Ammon's horn (tissue), 1 donor: ENCODE measurements around the gene MISP.

Experiments used
- DNase-seq: peaks from one replicate; pipeline ENCODE4 v3.0.0-alpha.2; 2016; ENCODE audit warnings: low spot score

Gene MISP

DNA sequence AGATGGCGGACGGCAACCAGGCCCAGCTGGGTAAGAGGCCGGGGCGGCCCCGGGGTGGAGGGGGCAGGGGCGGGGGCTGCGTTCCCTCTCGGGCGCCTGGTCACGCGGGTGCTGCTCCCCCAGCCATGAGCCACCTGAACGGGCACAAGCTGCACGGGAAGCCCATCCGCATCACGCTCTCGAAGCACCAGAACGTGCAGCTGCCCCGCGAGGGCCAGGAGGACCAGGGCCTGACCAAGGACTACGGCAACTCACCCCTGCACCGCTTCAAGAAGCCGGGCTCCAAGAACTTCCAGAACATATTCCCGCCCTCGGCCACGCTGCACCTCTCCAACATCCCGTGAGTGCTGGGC, 57.5 kb downstream of the MISP start:
- no peak for DNase-seq

DNA sequence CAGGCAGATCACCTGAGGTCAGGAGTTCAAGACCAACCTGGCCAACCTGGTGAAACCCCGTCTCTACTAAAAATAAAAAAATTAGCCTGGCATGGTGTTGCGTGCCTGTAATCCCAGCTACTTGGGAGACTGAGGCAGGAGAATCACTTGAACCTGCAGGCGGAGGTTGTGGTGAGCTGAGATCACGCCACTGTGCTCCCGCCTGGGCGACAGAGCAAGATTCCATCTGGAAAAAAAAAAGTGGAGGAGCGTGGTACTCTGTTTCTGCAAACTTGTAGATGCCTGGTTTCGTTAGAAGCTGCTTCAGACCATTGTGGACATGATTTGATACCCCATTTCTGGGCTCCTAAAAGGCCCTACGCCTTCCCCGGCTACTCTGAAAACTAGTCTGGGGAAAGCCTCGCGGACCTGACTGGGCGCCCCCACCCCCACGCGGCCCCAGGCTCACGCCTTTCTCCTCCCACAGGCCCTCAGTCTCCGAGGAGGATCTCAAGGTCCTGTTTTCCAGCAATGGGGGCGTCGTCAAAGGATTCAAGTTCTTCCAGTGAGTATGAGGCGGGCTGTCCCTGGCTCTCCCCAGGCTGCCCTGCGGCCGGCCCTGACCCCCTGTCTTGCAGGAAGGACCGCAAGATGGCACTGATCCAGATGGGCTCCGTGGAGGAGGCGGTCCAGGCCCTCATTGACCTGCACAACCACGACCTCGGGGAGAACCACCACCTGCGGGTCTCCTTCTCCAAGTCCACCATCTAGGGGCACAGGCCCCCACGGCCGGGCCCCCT, 59.4 kb downstream of the MISP start:
- no peak for DNase-seq

DNA sequence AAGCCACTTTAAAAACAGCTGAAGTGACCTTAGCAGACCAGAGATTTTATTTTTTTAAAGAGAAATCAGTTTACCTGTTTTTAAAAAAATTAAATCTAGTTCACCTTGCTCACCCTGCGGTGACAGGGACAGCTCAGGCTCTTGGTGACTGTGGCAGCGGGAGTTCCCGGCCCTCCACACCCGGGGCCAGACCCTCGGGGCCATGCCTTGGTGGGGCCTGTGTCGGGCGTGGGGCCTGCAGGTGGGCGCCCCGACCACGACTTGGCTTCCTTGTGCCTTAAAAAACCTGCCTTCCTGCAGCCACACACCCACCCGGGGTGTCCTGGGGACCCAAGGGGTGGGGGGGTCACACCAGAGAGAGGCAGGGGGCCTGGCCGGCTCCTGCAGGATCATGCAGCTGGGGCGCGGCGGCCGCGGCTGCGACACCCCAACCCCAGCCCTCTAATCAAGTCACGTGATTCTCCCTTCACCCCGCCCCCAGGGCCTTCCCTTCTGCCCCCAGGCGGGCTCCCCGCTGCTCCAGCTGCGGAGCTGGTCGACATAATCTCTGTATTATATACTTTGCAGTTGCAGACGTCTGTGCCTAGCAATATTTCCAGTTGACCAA, 60.1 kb downstream of the MISP start:
- no peak for DNase-seq

GRCh38 chr19:811506-812048, 60.7 kb downstream of the MISP start:
- DNase-seq, result no peak

DNA sequence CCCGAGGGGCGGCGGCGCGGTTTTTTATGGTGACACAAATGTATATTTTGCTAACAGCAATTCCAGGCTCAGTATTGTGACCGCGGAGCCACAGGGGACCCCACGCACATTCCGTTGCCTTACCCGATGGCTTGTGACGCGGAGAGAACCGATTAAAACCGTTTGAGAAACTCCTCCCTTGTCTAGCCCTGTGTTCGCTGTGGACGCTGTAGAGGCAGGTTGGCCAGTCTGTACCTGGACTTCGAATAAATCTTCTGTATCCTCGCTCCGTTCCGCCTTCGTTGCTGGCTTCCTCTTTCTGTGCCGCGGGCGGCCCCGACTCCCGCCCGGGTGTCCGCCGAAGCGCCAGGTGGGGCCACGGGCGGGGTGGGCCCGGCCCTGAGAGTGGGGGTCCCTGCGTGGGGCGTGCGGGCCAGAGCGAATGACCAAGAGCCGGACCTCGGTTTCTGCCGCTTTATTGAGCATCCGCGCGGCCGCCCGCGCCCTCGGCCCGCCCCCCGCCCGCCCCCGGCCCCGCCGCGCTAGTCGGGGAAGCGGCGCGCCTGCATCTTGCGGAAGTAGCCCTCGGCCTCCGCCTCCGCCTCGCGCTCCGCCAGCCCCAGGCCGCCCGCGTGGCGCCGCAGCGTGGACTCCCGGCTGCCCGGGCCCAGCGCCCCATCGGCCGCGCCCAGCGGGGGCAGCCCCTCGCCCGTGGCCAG, 61.3 kb downstream of the MISP start:
- DNase-seq, result no peak

DNA sequence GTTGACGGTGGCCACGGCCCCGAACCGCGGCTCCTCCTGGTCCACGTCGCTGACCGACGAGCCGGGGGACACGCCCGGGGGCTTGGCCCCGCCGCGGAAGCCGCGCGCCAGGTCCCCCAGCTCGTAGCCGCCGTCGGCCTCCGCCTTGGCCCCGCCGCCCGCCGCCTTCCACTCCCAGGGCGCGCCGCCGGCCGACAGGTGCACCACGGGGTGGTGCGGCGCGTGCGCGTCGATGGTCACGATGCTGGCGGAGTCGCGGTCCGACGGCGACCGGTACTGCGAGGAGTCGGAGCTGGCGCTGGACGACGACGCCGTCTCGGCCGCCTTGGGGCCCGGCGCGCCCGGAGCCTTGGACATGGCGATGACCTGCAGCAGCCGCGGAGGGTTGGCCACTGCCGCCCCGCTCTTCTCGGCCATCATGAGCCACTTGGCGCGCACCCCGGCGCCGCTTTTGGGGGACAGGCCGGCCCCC, 61.9 kb downstream of the MISP start:
- DNase-seq, result no peak

GRCh38 chr19:813219-814151, 62.6 kb downstream of the MISP start:
- DNase-seq, result no peak
